Trophoblast cell (in vitro differentiated cells and primary cell): Measurements from ENCODE around the gene MYL10.

Experiments
- DNase-seq, 2 donors: peaks; one replicate each; pipeline ENCODE4 v3.0.0-alpha.2; 2016
- H2AFZ ChIP-seq: 2 replicates; pipeline ENCODE4 v1.6.1; 2013; ENCODE audit warnings: low read length, moderate library complexity, mild to moderate bottlenecking; ENCODE audit not compliant: insufficient read depth, poor library complexity
- H2AK5ac ChIP-seq: 2 replicates; pipeline ENCODE4 v1.6.1; 2013; ENCODE audit warnings: mild to moderate bottlenecking, low read length
- H2BK120ac ChIP-seq: 2 replicates; pipeline ENCODE4 v1.6.1; 2013; ENCODE audit warnings: low read length, mild to moderate bottlenecking, moderate library complexity; ENCODE audit not compliant: insufficient read depth, poor library complexity
- H2BK12ac ChIP-seq: 2 replicates; pipeline ENCODE4 v1.6.1; 2013; ENCODE audit warnings: mild to moderate bottlenecking, low read length, moderate library complexity
- H2BK5ac ChIP-seq: 2 replicates; pipeline ENCODE4 v1.6.1; 2013; ENCODE audit warnings: low read length, low read depth, moderate library complexity, mild to moderate bottlenecking; ENCODE audit not compliant: poor library complexity
- H3K14ac ChIP-seq: 2 replicates; pipeline ENCODE4 v1.6.1; 2013; ENCODE audit warnings: mild to moderate bottlenecking, low read length
- H3K18ac ChIP-seq: 2 replicates; pipeline ENCODE4 v1.6.1; 2013; ENCODE audit warnings: mild to moderate bottlenecking, low read length
- H3K23ac ChIP-seq: 2 replicates; pipeline ENCODE4 v1.6.1; 2013; ENCODE audit warnings: low read length
- H3K27ac ChIP-seq: 2 replicates; pipeline ENCODE4 v1.5.1; 2013; ENCODE audit warnings: low read depth, mild to moderate bottlenecking, inconsistent platforms, low read length, moderate library complexity
- H3K27me3 ChIP-seq: 2 replicates; pipeline ENCODE4 v1.6.1; 2013; ENCODE audit warnings: inconsistent platforms, mild to moderate bottlenecking, low read length, moderate library complexity; ENCODE audit not compliant: insufficient read depth
- H3K36me3 ChIP-seq, 2 experiments: 1 replicate in 1 of 2; 2 replicates in 1 of 2; pipeline ENCODE4 v1.6.1; 2013; ENCODE audit warnings: low read length in 2 of 2, mild to moderate bottlenecking in 2 of 2, moderate library complexity in 1 of 2; ENCODE audit not compliant: insufficient read depth in 2 of 2, control insufficient read depth in 1 of 2
- H3K4ac ChIP-seq: 2 replicates; pipeline ENCODE4 v1.6.1; 2013; ENCODE audit warnings: low read depth, mild to moderate bottlenecking, low read length, moderate library complexity
- H3K4me1 ChIP-seq, 2 experiments: 1 replicate in 1 of 2; 2 replicates in 1 of 2; pipeline ENCODE4 v1.6.1; 2013; ENCODE audit warnings: low read length in 2 of 2, mild to moderate bottlenecking in 2 of 2, moderate library complexity in 1 of 2; ENCODE audit not compliant: insufficient read depth in 2 of 2, control insufficient read depth in 1 of 2
- H3K4me2 ChIP-seq: 2 replicates; pipeline ENCODE4 v1.6.1; 2013; ENCODE audit warnings: inconsistent platforms, mild to moderate bottlenecking, low read length, moderate library complexity
- H3K4me3 ChIP-seq: 2 replicates; pipeline ENCODE4 v1.5.1; 2013; ENCODE audit warnings: mild to moderate bottlenecking, low read depth, low read length, inconsistent platforms
- H3K79me1 ChIP-seq: one replicate; pipeline ENCODE4 v1.6.1; 2013; ENCODE audit warnings: low read length
- H3K79me2 ChIP-seq: 2 replicates; pipeline ENCODE4 v1.6.1; 2013; ENCODE audit warnings: low read length, mild to moderate bottlenecking; ENCODE audit not compliant: control insufficient read depth, insufficient read depth, poor library complexity
- H3K9ac ChIP-seq: 2 replicates; pipeline ENCODE4 v1.6.1; 2013; ENCODE audit warnings: mild to moderate bottlenecking, low read length
- H3K9me3 ChIP-seq: 2 replicates; pipeline ENCODE4 v1.6.1; 2013; ENCODE audit warnings: low read depth, mild to moderate bottlenecking, control low read depth, inconsistent platforms, low read length; ENCODE audit not compliant: insufficient read depth
- H4K12ac ChIP-seq: 2 replicates; pipeline ENCODE4 v1.6.1; 2013; ENCODE audit warnings: low read depth, mild to moderate bottlenecking, low read length, moderate library complexity
- H4K8ac ChIP-seq: 2 replicates; pipeline ENCODE4 v1.6.1; 2013; ENCODE audit warnings: low read depth, mild to moderate bottlenecking, low read length, moderate library complexity
- H4K91ac ChIP-seq: one replicate; pipeline ENCODE4 v1.6.1; 2013; ENCODE audit warnings: low read depth, mild to moderate bottlenecking, low read length, moderate library complexity
- WGBS: extraction: QIAGEN DNeasy Blood & Tissue Kit; methylation state at CpG from one replicate; pipeline ENCODE4 v1.1.7; 2013; ENCODE audit warnings: missing lambda C conversion rate; ENCODE audit not compliant: insufficient read length, insufficient coverage; ENCODE audit errors: extremely low coverage; 5-methylcytosine and 5-hydroxymethylcytosine counted together

MYL10 gene

GRCh38 chr7:101632641-101633040 is 3.5 kb upstream of the MYL10 start:
- no peak for DNase-seq
- Histone ChIP-seq H3K79me2 (no peaks in the 10 kb centered on the region), H3K4ac (no peak overlapping the region), H3K14ac (no peak overlapping the region), H3K9ac (no peak overlapping the region), H3K4me1 (peaks cover 10 to 19% of the 10 kb centered on the region in 2 experiments), H2BK12ac (no peak overlapping the region), H2BK5ac (no peak overlapping the region), H4K12ac (no peak overlapping the region), H2AFZ (no peak overlapping the region), H2BK120ac (no peak overlapping the region), H4K8ac (no peak overlapping the region), H3K9me3 (no peaks in the 10 kb centered on the region), H2AK5ac (no peak overlapping the region), H3K36me3 (no peaks in the 10 kb centered on the region), H3K27ac (no peak overlapping the region), H3K23ac (no peak overlapping the region), H3K4me2 (no peak overlapping the region), H3K4me3 (no peak overlapping the region), H3K27me3 (no peaks in the 10 kb centered on the region), H3K18ac (no peak overlapping the region), H3K79me1 (peaks cover 3% of the 10 kb centered on the region), H4K91ac (no peak overlapping the region)
- no CpG with 5 or more reads among the region's 7 CpGs for WGBS

GRCh38 chr7:101631224-101631714 is 2.2 kb upstream of the MYL10 start:
- no peaks in the 10 kb centered on the region for H3K9me3 ChIP-seq
- H3K27me3 ChIP-seq = no peaks in the 10 kb centered on the region
- no peak overlapping the region for H2AFZ ChIP-seq
- H3K36me3 ChIP-seq = no peaks in the 10 kb centered on the region
- no peak overlapping the region for H4K12ac ChIP-seq
- peaks cover 3% of the 10 kb centered on the region for H3K79me1 ChIP-seq
- no CpG with 5 or more reads among the region's 4 CpGs for WGBS
- no peak overlapping the region for H3K23ac ChIP-seq
- no peak overlapping the region for H2BK120ac ChIP-seq
- H3K4ac ChIP-seq = no peak overlapping the region
- no peak overlapping the region for H3K4me3 ChIP-seq
- peak overlapping the region; percentile 51 for H2BK12ac ChIP-seq
- no peak overlapping the region for H3K4me2 ChIP-seq
- no peak overlapping the region for H3K9ac ChIP-seq
- H4K91ac ChIP-seq = no peak overlapping the region
- H4K8ac ChIP-seq = no peak overlapping the region
- H3K14ac ChIP-seq = peak overlapping the region; percentile 4
- peaks cover 10 to 15% of the 10 kb centered on the region in 2 experiments for H3K4me1 ChIP-seq
- DNase-seq = peak in 1 of 2 donors; percentile 44
- no peaks in the 10 kb centered on the region for H3K79me2 ChIP-seq
- no peak overlapping the region for H3K27ac ChIP-seq
- H2AK5ac ChIP-seq = no peak overlapping the region
- no peak overlapping the region for H3K18ac ChIP-seq
- H2BK5ac ChIP-seq = no peak overlapping the region

- Histone ChIP-seq H3K79me2 (no peaks in the 10 kb centered on the region), H3K27me3 (no peaks in the 10 kb centered on the region), H3K36me3 (no peaks in the 10 kb centered on the region), H3K14ac (no peak overlapping the region), H3K4ac (no peak overlapping the region), H3K27ac (no peak overlapping the region), H3K9ac (no peak overlapping the region), H3K4me3 (no peak overlapping the region), H3K9me3 (no peaks in the 10 kb centered on the region), H2BK12ac (no peak overlapping the region), H3K4me1 (peaks cover 10 to 15% of the 10 kb centered on the region in 2 experiments), H2AFZ (no peak overlapping the region), H4K8ac (no peak overlapping the region), H3K79me1 (peaks cover 3% of the 10 kb centered on the region), H4K91ac (no peak overlapping the region), H4K12ac (no peak overlapping the region), H2BK120ac (no peak overlapping the region), H2AK5ac (no peak overlapping the region), H2BK5ac (no peak overlapping the region), H3K4me2 (no peak overlapping the region), H3K23ac (no peak overlapping the region), H3K18ac (no peak overlapping the region)
- peak; percentile 80 to 85 for DNase-seq
- no CpG with 5 or more reads among the region's 15 CpGs for whole genome bisulfite sequencing
These were observed 1.5 kb upstream of the MYL10 start for GRCh38 chr7:101630591-101630990.

GRCh38 chr7:101628522-101628921 is 574 bp downstream of the MYL10 start:
- Histone ChIP-seq H3K4me3 (no peak overlapping the region), H3K23ac (no peak overlapping the region), H3K9me3 (no peaks in the 10 kb centered on the region), H3K27ac (no peak overlapping the region), H3K4ac (no peak overlapping the region), H4K8ac (no peak overlapping the region), H4K91ac (no peak overlapping the region), H2BK120ac (no peak overlapping the region), H3K79me2 (no peaks in the 10 kb centered on the region), H2BK12ac (no peak overlapping the region), H3K4me2 (no peak overlapping the region), H2AK5ac (no peak overlapping the region), H3K18ac (no peak overlapping the region), H3K27me3 (no peaks in the 10 kb centered on the region), H3K79me1 (peaks cover 3% of the 10 kb centered on the region), H4K12ac (no peak overlapping the region), H3K36me3 (no peaks in the 10 kb centered on the region), H2AFZ (no peak overlapping the region), H3K9ac (no peak overlapping the region), H3K4me1 (peaks cover 19 to 26% of the 10 kb centered on the region in 2 experiments), H2BK5ac (no peak overlapping the region), H3K14ac (no peak overlapping the region)
- no CpG with 5 or more reads among the region's 6 CpGs for WGBS
- no peak for DNase-seq
